GM19043 (cell line): ENCODE measurements around the gene EZH2.

ENCODE experiments used
- ATAC-seq: cut with Tn5 transposase; IDR thresholded peaks from one replicate; pipeline ENCODE4 v1.9.1; 2021; ENCODE audit warnings: low read depth; ENCODE audit not compliant: unreplicated experiment

EZH2 gene

DNA sequence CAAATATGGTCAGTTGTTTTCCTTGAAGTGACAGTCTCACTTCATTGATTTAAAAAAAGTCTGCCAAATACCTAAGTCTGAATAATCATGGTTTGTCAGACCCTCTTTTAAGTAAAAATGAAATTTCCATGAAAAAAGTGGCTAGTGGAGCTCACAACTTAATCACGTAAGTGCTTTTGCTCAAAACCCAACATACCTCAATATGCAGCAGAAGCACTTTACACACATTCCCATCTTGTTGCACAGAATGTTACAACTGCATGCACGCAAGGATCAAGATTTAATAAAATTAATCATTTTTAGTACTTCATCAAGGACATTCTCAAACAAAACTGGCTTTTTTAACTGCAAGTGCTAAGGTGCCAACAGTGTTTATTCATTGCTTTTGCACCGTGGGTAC lies 21.6 kb downstream of the EZH2 start:
- ATAC-seq = no peak

GRCh38 chr7:148858489-148858888 lies 25.6 kb downstream of the EZH2 start:
- no peak for ATAC-seq

DNA sequence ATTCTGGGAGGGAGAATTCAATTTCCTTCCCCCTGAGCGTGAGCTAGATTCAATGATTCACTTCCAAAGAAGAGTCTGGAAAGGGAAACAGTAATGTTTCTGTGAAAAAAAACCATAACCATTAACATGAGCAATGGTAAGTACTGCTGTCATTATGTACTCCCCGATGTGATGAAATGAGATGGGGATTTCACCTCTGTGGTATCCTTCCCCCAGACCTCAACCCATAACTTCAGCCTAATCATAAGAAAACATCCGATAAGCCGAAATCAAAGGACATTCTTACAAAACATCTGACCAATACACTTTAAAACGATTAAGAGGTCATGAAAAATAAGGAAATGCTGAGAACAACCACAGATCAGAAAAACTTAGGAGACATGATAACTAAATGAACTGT lies 27.2 kb downstream of the EZH2 start:
- no peak for ATAC-seq

GRCh38 chr7:148856578-148856881 lies 27.6 kb downstream of the EZH2 start:
- no peak for ATAC-seq

- no peak for ATAC-seq
These were observed 29.1 kb downstream of the EZH2 start for GRCh38 chr7:148854983-148855382.

DNA sequence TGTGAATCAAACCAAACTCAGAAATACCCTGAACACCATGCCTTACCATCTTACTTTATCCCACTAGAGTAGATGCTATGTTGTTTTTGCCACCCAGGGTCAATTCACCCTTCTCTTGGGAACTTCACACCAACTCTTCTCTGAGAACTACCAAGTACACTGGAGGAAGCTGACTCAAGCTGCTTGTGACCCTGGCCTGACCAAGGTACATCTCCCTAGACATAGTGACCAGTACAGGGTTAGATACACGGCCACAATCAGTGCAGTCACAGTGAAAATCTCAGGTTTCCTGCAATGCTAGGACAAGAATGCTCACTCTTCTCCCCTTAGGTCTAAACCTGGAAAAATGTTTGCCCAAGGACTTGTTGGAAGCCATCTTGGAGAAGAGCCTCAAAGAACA lies 31.8 kb downstream of the EZH2 start:
- no peak for ATAC-seq

- no peak for ATAC-seq
These were observed 33.5 kb downstream of the EZH2 start for GRCh38 chr7:148850564-148850963.

GRCh38 chr7:148849393-148850098 lies 34.5 kb downstream of the EZH2 start:
- ATAC-seq = no peak

DNA sequence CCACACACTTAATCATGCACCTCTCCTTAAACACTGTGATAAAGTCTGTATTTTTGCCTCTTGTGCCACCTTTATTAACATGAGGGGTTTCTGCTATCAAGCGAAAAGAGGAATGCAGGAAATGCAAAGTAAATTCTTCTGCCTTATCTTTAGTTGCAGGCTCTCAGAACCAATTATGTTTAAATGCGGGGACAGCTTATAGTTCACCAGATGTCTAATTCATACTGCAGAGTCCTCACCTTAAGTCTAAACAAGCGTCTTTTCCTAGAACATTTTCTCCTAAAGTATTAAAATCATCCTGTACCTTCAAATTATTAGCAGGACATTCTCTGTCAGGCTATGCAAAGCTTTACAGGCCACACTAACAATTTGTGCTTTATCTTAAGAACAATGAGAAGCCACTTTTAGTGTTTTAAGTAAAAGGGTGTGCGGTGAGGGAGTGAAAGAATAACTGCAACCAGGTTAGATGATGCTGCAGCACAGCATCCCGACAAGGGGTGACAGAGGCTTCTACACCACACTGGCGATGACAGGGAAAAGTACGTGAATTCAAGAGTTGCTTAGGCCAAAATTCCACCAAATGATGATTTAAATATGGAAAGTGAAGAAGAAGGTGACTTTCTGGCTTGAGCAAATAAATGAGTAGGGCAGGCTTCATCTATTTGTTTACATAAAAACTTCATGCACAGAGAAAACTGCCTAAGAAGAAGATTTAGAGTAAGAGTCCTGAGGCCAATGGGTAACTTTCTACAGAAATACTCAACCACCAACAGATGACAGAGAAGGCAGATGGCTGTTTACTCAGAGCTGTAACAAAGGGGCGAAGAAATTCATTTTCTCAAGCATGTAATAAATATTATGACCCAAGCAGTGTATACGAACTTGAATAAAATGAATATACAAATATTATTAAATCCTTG lies 36.0 kb downstream of the EZH2 start:
- no peak for ATAC-seq

DNA sequence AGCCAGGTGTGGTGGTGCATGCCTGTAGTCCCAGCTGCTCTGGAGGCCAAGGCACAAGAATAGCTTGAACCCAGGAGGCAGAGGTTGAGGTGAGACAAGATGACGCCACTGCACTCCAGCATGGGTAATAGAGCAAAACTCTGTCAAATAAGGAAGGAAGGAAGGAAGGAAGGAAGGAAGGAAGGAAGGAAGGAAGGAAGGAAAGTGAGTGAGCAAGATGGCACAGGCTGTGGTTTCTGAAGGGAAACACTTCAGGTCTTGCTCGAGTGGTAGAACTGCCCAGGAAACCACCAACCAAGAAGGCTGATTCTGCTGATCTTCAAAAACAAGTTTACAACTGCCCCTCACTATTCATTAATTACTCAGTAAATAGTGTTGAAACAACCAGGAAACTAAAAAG lies 45.2 kb downstream of the EZH2 start:
- ATAC-seq = no peak

DNA sequence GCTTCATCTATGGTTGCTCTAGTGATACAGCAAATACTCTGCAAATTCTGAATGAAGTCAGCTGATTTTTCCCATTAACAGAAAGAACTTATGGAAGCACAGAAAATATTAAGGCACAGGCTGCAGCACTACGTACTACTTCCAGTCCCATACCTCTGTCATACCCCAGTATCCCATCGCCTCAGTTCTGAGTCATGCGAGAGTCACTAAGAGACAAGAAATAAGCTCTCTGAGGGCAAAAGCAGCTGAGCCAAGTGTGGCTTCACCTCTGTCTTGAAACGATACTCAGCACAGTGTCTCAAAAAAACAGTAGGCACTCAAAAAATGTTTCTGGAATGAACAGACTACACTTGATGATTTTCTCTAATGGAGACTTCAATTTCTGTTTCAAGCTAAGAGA lies 48.2 kb downstream of the EZH2 start:
- no peak for ATAC-seq

- ATAC-seq = no peak
These were observed 49.5 kb downstream of the EZH2 start for GRCh38 chr7:148834605-148835004.

DNA sequence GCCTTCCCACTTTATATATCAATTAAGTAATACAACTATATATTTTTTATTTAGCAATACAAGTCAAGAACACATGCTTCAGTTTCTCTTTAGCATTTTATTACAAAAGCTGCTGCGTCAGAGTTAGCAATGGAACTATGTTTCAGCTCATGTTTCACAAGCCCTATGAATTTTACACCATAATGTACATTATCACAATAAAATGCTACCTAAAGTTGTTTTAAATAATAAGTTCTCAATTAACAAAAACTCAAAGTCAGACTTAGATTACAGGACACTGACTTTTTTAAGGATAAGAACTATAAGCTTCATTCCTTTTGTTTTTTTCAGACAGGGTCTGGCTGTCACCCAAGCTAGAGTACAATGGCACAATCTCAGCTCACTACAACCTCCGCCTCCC lies 52.3 kb downstream of the EZH2 start:
- ATAC-seq = no peak

DNA sequence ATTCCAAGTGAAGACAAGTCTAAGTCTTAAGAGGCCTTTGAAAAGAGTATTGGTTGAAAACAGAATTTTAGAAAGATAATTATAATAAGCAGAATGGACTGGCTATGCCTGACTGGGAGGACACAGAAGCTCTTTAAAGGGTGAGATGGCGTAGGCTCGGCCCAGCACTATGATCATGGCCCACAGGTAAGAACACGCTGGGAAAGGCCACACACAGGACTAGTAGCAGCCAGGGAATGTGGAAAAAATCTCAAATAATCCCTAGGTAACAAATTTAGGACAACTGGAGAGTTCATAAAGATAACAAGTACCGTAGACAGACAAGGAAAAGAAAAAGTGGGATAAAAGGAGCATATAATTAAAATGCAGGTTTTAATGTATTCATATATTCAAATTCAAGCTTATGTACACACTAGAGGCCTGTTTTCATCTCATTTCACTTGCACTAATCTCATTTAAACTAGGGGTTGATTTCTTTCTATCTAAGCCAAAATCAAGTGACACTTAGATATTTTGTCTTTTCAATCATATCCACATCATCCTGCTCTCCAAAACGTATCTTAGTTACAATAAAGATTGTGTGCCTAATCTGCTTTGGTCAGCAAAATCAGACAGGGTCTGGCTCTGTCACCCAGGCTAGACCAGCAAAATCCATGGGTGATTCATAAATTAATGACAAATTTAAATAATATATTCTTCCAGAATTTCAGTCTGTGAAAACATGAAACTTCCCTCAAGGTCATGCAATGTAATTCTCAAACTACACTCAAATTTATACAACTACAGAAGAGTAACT lies 53.0 kb downstream of the EZH2 start:
- ATAC-seq = no peak

DNA sequence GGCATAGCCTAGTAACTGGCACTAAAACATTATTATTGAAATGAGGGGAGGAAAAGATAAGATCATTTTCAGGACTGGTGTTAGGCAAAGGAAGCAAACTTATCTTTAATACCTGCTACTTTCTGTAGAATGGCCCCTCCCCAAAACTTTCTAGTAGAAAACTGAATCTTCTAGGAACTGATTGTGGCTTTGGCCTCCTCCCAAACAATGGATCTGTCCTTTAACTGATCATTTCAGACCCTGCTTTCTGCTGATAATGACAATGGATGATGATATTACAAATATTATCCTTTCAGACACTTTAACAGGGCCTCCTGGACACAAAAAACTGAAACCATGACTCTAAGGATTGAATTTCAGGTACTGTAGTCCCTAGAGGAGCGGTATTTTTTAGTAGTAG lies 55.1 kb downstream of the EZH2 start:
- ATAC-seq = no peak

- ATAC-seq = no peak
These were observed 58.8 kb downstream of the EZH2 start for GRCh38 chr7:148825338-148825737.

DNA sequence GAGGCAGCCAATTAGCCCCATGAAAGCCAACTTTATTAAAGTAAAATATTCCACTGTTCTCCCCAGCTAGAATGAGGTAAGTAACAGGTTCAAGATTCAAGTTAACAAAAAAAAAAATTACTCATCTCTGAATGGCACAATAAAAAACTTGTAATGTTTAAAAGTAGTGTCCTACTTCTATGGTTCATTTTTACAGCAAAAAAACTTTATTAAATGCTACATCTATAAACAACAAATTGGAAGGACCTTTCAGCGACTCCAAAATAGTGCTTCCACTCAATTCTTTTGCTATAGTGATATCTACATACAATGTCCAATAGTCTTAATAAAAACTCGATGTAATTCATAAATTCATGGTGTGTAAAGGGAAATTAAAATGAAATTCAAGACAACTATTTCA lies 59.2 kb downstream of the EZH2 start:
- no peak for ATAC-seq

- ATAC-seq = no peak
These were observed 62.7 kb downstream of the EZH2 start for GRCh38 chr7:148821422-148821821.

GRCh38 chr7:148819697-148820360 lies 64.3 kb downstream of the EZH2 start:
- no peak for ATAC-seq

DNA sequence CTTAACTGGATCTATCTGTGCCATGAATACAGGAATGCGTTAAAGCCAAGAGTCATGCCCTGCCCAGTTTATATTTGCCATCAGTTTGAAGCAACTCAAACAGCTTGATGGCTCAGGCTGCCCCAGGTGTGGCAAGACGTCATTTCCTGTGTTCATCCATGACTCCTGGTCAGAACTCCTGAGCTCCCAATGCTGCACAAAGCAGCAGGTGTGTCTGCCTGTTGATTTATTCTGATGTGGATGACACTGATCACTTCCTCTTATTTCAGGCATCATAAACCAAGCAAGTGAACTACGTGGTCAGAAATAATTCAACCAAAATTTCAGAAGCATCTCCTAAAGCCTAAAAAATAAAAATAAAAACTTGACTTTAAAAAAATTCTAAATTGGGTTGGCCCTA lies 68.5 kb downstream of the EZH2 start:
- no peak for ATAC-seq
